Left ventricle myocardium inferior (tissue), 1 donor: ENCODE results near the gene WWP2. TPM values are rescaled to one million over a fixed set of nuclear protein-coding genes. Genes with fewer than 3 reads are reported as not detected.

Experiments used
- DNase-seq: peaks from one replicate; pipeline ENCODE4 v3.0.0-alpha.2; 2020
- H3K27ac ChIP-seq: fragments of 200-600 bp; replicated peaks from 2 replicates; pipeline ENCODE4 v1.8.0; 2021
- H3K27me3 ChIP-seq: fragments of 200-600 bp; 2 replicates; pipeline ENCODE4 v1.8.0; 2021; ENCODE audit warnings: low read depth
- H3K36me3 ChIP-seq: fragments of 200-600 bp; 2 replicates; pipeline ENCODE4 v1.8.0; 2021
- H3K4me1 ChIP-seq: fragments of 200-600 bp; 2 replicates; pipeline ENCODE4 v1.8.0; 2021
- H3K4me3 ChIP-seq: fragments of 200-600 bp; 2 replicates; pipeline ENCODE4 v1.8.0; 2021; ENCODE audit warnings: mild to moderate bottlenecking, moderate library complexity
- H3K9me3 ChIP-seq: fragments of 200-600 bp; replicated peaks from 2 replicates; pipeline ENCODE4 v1.8.0; 2021
- intact Hi-C: fragments of 100-400 bp; cut with micrococcal nuclease; formaldehyde crosslinking; loops from one replicate; pipeline ENCODE4 v1.11.0; 2022
- total RNA-seq: library from RNA; stranded (reverse); fragmentation: NEBNext Ultra II Directional; extraction: Animal tissue kit (Norgen Biotek cat#: 25700); gene quantifications from one replicate; pipeline ENCODE4 v1.2.1, GENCODE V29; 2021
- TF ChIP-seq, protein P1 (sequence below): fragments of 200-600 bp; IDR thresholded peaks from 2 replicates; pipeline ENCODE4 v1.8.0; 2021; ENCODE audit warnings: antibody characterized with exemption, mild to moderate bottlenecking, borderline replicate concordance
- donor health status: DM: no; HTN: yes; CAD: no; lungs with severe emphysema.

Gene WWP2
- total RNA-seq, 1 donor from 2014 or later: 21.3 TPM

DNA sequence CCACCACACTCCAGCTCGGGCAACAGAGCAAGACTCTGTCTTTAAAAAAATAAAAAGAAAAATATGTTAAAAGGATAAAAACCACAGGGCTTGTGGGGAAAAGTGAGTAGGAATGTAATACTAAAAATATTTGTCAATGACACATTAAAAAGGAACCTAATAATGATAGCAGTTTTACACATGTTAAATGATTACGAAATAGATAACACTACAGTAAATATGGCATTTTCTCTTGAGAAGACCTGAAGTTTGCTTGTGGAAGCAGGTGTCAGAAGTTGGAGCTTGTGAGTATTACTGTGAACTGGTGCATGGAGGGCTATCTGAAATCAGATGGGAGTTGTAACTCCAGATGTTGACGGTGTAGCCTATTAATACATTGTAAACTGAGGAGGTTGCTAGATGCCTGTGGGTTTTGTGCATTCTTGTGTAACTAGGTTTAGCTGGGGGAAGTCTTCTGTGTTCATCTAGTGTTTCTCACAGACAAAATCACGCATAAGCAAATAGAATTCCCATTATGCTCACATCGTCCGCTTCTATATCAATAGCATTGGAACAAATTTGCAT, 144.8 kb downstream of the WWP2 start:
- H3K4me1 ChIP-seq: no peaks in the 10 kb centered on the region
- H3K27ac ChIP-seq: no peak overlapping the region
- no peak overlapping the region for H3K4me3 ChIP-seq
- DNase-seq: no peak
- peaks cover 23% of the 10 kb centered on the region for H3K36me3 ChIP-seq
- TF ChIP-seq, protein P1, sequence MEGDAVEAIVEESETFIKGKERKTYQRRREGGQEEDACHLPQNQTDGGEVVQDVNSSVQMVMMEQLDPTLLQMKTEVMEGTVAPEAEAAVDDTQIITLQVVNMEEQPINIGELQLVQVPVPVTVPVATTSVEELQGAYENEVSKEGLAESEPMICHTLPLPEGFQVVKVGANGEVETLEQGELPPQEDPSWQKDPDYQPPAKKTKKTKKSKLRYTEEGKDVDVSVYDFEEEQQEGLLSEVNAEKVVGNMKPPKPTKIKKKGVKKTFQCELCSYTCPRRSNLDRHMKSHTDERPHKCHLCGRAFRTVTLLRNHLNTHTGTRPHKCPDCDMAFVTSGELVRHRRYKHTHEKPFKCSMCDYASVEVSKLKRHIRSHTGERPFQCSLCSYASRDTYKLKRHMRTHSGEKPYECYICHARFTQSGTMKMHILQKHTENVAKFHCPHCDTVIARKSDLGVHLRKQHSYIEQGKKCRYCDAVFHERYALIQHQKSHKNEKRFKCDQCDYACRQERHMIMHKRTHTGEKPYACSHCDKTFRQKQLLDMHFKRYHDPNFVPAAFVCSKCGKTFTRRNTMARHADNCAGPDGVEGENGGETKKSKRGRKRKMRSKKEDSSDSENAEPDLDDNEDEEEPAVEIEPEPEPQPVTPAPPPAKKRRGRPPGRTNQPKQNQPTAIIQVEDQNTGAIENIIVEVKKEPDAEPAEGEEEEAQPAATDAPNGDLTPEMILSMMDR: no peak
- H3K27me3 ChIP-seq: no peaks in the 10 kb centered on the region
- intact Hi-C loops: no loop called here
- H3K9me3 ChIP-seq: no peaks in the 10 kb centered on the region

DNA sequence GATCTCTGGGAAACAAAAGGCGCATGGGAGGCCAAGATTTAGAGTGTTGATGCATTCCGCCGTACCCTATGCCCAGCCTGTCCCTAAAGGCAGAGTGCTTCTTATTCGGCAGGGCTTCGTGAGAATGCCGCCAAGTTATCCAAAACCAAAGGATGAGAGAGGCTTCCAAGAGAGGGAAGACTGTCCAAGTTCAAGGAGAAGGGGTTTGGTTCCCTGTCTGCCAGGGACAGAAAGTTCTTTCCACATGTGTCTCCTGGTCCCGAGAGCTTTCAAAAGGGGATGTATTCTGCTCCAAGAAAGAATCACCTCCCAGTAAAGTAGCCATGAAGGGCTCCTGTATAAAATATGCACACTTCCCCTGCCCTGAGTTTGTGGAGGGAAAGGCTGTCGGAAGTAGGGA, 146.9 kb downstream of the WWP2 start:
- no peak overlapping the region for H3K27ac ChIP-seq
- no peaks in the 10 kb centered on the region for H3K27me3 ChIP-seq
- TF ChIP-seq, protein P1: no peak
- DNase-seq: no peak
- H3K9me3 ChIP-seq: no peaks in the 10 kb centered on the region
- intact Hi-C loops: no loop called here
- H3K36me3 ChIP-seq: peaks cover 23% of the 10 kb centered on the region
- H3K4me1 ChIP-seq: no peaks in the 10 kb centered on the region
- H3K4me3 ChIP-seq: no peak overlapping the region

DNA sequence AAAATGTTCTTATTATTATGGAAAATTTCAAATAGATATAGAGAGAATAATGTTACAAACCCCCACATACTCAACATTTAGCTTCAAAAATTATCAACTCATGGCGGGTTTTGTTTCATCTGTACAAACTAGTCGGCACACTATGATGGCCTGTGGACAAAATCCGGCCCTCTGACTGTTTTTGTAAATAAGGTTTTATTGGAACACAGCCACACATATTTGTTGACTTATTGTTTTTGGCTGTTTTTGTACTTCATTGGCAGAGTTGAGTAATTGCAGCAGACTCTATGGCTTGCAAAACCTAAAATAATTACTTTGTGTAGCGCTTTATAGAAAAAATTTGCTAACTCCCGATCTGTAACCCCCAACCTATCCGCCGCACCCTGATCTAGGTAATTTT, 147.6 kb downstream of the WWP2 start:
- TF ChIP-seq, protein P1: no peak
- intact Hi-C loops: no loop called here
- H3K36me3 ChIP-seq: peaks cover 23% of the 10 kb centered on the region
- DNase-seq: no peak
- H3K4me3 ChIP-seq: no peak overlapping the region
- no peaks in the 10 kb centered on the region for H3K4me1 ChIP-seq
- H3K9me3 ChIP-seq: no peaks in the 10 kb centered on the region
- no peak overlapping the region for H3K27ac ChIP-seq
- no peaks in the 10 kb centered on the region for H3K27me3 ChIP-seq

DNA sequence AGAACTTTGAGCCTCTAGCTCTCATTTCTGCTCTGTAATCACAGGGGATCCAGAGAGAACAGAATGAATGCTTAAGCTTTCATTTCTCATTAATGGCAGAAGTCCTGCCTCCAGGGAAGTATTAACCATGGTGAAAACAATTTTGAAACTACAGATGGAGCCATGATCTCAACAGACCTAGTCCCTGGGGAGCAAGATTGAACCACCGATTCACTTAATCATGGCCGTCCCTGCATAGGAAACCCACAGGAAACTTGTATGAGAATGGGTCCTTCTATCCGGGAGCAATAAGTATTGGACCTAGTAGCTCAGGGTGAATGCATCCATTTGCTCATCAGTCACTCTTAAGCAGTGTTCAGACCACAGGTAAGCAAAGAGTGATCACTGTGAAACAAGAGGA, 148.8 kb downstream of the WWP2 start:
- TF ChIP-seq, protein P1: no peak
- no peak for DNase-seq
- no peaks in the 10 kb centered on the region for H3K27me3 ChIP-seq
- no peak overlapping the region for H3K27ac ChIP-seq
- no peaks in the 10 kb centered on the region for H3K9me3 ChIP-seq
- peaks cover 23% of the 10 kb centered on the region for H3K36me3 ChIP-seq
- H3K4me3 ChIP-seq: no peak overlapping the region
- intact Hi-C loops: no loop called here
- no peaks in the 10 kb centered on the region for H3K4me1 ChIP-seq

DNA sequence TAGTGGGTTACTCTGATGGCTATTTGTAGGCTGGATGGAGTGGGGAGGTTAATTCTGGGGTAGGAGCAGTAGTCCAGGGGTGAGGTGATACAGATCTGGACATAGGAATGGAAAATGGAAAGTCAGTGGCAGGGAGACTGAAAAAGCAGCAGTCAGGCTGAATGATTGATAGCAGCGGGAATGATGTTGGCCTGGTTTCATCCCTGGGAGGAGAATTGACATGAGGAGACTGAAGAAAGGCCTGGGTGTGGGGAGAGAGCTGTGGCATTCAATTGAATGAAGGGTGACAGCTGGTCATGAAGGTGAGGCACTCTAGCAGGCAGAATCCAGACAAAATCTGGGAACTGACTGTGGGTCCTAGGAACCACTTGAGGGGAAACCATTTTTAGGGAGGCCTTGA, 154.3 kb downstream of the WWP2 start:
- no peak for DNase-seq
- Histone ChIP-seq H3K27me3 (no peaks in the 10 kb centered on the region), H3K36me3 (peaks cover under 1% of the 10 kb centered on the region), H3K4me3 (no peak overlapping the region), H3K27ac (no peak overlapping the region), H3K9me3 (no peaks in the 10 kb centered on the region), H3K4me1 (peaks cover 16% of the 10 kb centered on the region)
- intact Hi-C loops: no loop called here
- TF ChIP-seq, protein P1: no peak
